Parathyroid adenoma (tissue), 2 donors: Measurements from ENCODE around the gene FUNDC2.
"Not testable (repeated sequence)": the region's sequence is repeated elsewhere in the genome, so short reads cannot be mapped to it uniquely, and the experiment has no call there.

Experiments used
- H2AFZ ChIP-seq: fragments of 300-600 bp; sonication (generic); one replicate; pipeline ENCODE4 v1.7.0; 2017; ENCODE audit warnings: antibody characterized with exemption, mild to moderate bottlenecking
- H3K27ac ChIP-seq: fragments of 300-600 bp; sonication (generic); one replicate; pipeline ENCODE4 v1.7.0; 2017
- H3K27me3 ChIP-seq: fragments of 300-600 bp; sonication (generic); one replicate; pipeline ENCODE4 v1.7.0; 2017; ENCODE audit warnings: low read length; ENCODE audit not compliant: control insufficient read depth, insufficient read depth
- H3K36me3 ChIP-seq: fragments of 300-600 bp; sonication (generic); one replicate; pipeline ENCODE4 v1.7.0; 2017; ENCODE audit warnings: low read length; ENCODE audit not compliant: control insufficient read depth, insufficient read depth
- H3K4me1 ChIP-seq: fragments of 300-600 bp; sonication (generic); one replicate; pipeline ENCODE4 v1.7.0; 2017; ENCODE audit warnings: control low read depth
- H3K4me2 ChIP-seq: fragments of 300-600 bp; sonication (generic); one replicate; pipeline ENCODE4 v1.7.0; 2017; ENCODE audit warnings: low read length
- H3K4me3 ChIP-seq: fragments of 300-600 bp; sonication (generic); one replicate; pipeline ENCODE4 v1.7.0; 2017; ENCODE audit warnings: low read depth, low read length
- H3K79me2 ChIP-seq: fragments of 300-600 bp; sonication (generic); one replicate; pipeline ENCODE4 v1.7.0; 2017; ENCODE audit warnings: control low read depth
- H3K9ac ChIP-seq: fragments of 300-600 bp; sonication (generic); one replicate; pipeline ENCODE4 v1.7.0; 2017; ENCODE audit warnings: mild to moderate bottlenecking
- H3K9me3 ChIP-seq: fragments of 300-600 bp; sonication (generic); one replicate; pipeline ENCODE4 v1.7.0; 2017; ENCODE audit warnings: low read length; ENCODE audit not compliant: control insufficient read depth
- CTCF ChIP-seq: fragments of 300-600 bp; sonication (generic); IDR thresholded peaks from one replicate; pipeline ENCODE4 v1.7.0; 2017; ENCODE audit warnings: antibody characterized with exemption, mild to moderate bottlenecking
- donor health status: primary hyperparathyroidism.

The FUNDC2 gene

DNA sequence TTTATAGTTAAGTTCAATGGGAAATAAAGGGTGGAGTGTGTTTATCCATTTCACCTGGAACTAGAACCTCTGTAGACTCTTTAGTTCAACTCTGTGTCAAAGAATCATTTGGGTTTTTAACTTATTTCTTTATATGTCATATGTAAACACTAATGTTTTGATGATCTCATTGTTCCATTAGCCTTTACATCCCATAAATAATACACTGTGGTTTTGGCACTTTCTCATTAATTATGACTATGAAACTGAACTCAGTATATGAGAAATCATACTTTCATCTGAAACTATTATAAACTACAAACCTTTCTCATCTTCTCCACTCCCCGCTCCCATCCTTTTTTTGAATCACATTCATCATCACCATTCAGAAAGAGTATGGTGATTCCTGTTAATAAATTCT lies 35.2 kb upstream of the FUNDC2 start:
- no peak for TF ChIP-seq CTCF
- no peak overlapping the region for H3K27ac ChIP-seq
- H3K9me3 ChIP-seq, result no peaks in the 10 kb centered on the region
- H2AFZ ChIP-seq, result no peak overlapping the region
- H3K79me2 ChIP-seq, result no peaks in the 10 kb centered on the region
- H3K4me3 ChIP-seq, result no peak overlapping the region
- H3K4me1 ChIP-seq, result no peaks in the 10 kb centered on the region
- no peaks in the 10 kb centered on the region for H3K27me3 ChIP-seq
- no peaks in the 10 kb centered on the region for H3K36me3 ChIP-seq
- no peak overlapping the region for H3K4me2 ChIP-seq
- H3K9ac ChIP-seq, result no peak overlapping the region

- H3K36me3 ChIP-seq, result no peaks in the 10 kb centered on the region
- H2AFZ ChIP-seq, result no peak overlapping the region
- no peak overlapping the region for H3K9ac ChIP-seq
- no peaks in the 10 kb centered on the region for H3K79me2 ChIP-seq
- no peak for TF ChIP-seq CTCF
- no peak overlapping the region for H3K27ac ChIP-seq
- no peaks in the 10 kb centered on the region for H3K27me3 ChIP-seq
- H3K4me2 ChIP-seq, result no peak overlapping the region
- no peaks in the 10 kb centered on the region for H3K4me1 ChIP-seq
- no peak overlapping the region for H3K4me3 ChIP-seq
- H3K9me3 ChIP-seq, result no peaks in the 10 kb centered on the region
Observed at GRCh38 chrX:154998204-154998880, 28.3 kb upstream of the FUNDC2 start.

DNA sequence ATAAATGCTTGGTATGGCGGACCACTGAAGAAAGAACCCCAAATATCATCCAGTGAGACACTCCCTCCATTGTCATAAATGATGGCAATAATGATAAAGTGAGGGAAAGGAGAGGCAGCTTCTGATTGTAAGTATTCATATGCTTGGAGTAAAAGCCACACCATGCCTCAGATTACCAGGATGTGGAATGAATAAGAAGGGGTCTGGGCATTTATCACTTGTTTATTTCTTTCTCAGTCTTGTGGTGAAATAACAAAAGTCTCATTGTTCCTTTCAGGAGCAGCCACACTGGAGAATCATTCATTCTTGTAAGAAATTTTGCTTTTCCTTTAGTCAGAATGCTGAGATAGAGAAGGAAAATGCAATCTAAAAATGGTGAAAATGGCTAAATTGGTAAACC lies 25.8 kb upstream of the FUNDC2 start:
- H3K27ac ChIP-seq, result no peak overlapping the region
- H3K4me3 ChIP-seq, result no peak overlapping the region
- H3K79me2 ChIP-seq, result no peaks in the 10 kb centered on the region
- H3K9ac ChIP-seq, result no peak overlapping the region
- H3K27me3 ChIP-seq, result no peaks in the 10 kb centered on the region
- H3K4me1 ChIP-seq, result no peaks in the 10 kb centered on the region
- H3K36me3 ChIP-seq, result no peaks in the 10 kb centered on the region
- no peaks in the 10 kb centered on the region for H3K9me3 ChIP-seq
- H3K4me2 ChIP-seq, result no peak overlapping the region
- TF ChIP-seq CTCF, result no peak
- H2AFZ ChIP-seq, result no peak overlapping the region

DNA sequence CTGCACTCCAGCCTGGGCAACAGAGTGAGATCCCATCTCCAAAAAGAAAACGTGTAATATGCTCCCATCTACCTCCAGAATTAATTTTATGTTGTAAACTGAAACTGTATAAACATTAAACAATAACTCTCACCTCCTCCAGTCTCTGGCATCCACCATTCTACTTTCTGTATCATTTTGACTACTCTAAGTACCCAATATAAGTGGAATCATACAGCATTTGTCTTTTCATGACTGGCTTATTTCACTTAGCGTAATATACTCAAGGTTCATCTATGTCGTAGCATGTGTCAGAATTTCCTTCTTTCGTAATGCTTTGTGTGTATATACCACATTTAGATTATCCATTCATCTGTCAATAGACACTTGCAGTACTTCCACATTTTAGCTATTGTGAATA lies 24.8 kb upstream of the FUNDC2 start:
- no peak for TF ChIP-seq CTCF
- H3K9ac ChIP-seq, result no peak overlapping the region
- no peak overlapping the region for H2AFZ ChIP-seq
- no peaks in the 10 kb centered on the region for H3K4me1 ChIP-seq
- no peak overlapping the region for H3K27ac ChIP-seq
- no peak overlapping the region for H3K4me3 ChIP-seq
- H3K9me3 ChIP-seq, result no peaks in the 10 kb centered on the region
- H3K79me2 ChIP-seq, result no peaks in the 10 kb centered on the region
- H3K36me3 ChIP-seq, result no peaks in the 10 kb centered on the region
- no peaks in the 10 kb centered on the region for H3K27me3 ChIP-seq
- H3K4me2 ChIP-seq, result no peak overlapping the region

DNA sequence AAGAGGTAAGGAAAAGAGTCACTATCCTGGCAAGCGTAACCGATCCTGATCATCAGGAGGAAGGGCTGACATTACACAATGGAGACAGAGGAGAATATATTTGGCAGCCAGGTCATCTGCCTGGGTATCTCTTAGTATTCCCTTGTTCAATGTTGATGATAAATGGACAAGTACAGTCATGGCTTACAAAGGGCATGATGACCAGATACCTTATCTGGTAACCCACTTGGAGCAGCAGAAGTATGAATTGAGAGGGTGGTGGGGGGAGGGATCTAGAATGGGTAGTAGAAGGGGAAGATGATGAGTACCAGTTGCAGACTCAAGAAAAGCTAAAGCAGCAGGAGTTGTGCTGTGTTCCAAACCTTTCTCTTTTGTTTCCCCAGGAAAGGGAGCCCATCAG lies 21.5 kb upstream of the FUNDC2 start:
- Histone ChIP-seq H3K9me3 (no peaks in the 10 kb centered on the region), H3K27me3 (no peaks in the 10 kb centered on the region), H3K4me3 (no peak overlapping the region), H3K36me3 (no peaks in the 10 kb centered on the region), H3K4me2 (no peak overlapping the region), H3K79me2 (no peaks in the 10 kb centered on the region), H2AFZ (no peak overlapping the region), H3K9ac (no peak overlapping the region), H3K4me1 (no peaks in the 10 kb centered on the region), H3K27ac (no peak overlapping the region)
- no peak for TF ChIP-seq CTCF

DNA sequence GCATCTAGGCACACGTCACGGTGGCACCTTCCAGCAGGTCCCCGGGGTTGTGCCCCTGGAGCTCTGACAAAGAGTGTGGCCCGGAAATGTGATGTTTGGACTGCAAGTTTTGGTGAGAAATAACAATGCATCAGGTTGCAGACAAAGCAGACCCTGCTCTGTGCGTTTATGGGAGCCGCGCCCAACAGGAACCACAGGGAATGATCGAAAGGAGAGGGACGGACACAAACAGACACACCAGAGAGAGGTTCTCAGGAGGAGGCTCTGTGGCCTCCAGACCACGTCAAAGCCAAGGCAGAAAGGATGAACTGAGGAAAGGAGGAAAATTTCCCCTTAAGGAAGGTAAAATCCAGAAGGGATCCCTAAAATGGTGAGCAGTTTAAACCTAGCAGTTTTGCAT lies 20.3 kb upstream of the FUNDC2 start:
- not testable (repeated sequence) for H3K27me3 ChIP-seq, H3K27ac ChIP-seq, H3K4me3 ChIP-seq, H3K4me1 ChIP-seq, H3K79me2 ChIP-seq, H3K9me3 ChIP-seq, H2AFZ ChIP-seq, H3K36me3 ChIP-seq, H3K9ac ChIP-seq, H3K4me2 ChIP-seq

GRCh38 chrX:155006913-155007671 lies 19.6 kb upstream of the FUNDC2 start:
- not testable (repeated sequence) for H3K27me3 ChIP-seq, H3K4me1 ChIP-seq, H3K27ac ChIP-seq

More at GRCh38 chrX:155006913-155007671, 19.6 kb upstream of the FUNDC2 start:
- not testable (repeated sequence) for H2AFZ ChIP-seq, H3K79me2 ChIP-seq, H3K4me2 ChIP-seq, H3K4me3 ChIP-seq, H3K9me3 ChIP-seq, H3K36me3 ChIP-seq, H3K9ac ChIP-seq
